ENCODE measurements around the gene ZBTB37. TPM values are rescaled to one million over a fixed set of nuclear protein-coding genes. Genes with fewer than 3 reads are reported as not detected.
"Not testable (repeated sequence)": the region's sequence is repeated elsewhere in the genome, so short reads cannot be mapped to it uniquely, and the experiment has no call there.

The ZBTB37 gene
- total RNA-seq, 1 donor from 2014 or later: 11.7 TPM

DNA sequence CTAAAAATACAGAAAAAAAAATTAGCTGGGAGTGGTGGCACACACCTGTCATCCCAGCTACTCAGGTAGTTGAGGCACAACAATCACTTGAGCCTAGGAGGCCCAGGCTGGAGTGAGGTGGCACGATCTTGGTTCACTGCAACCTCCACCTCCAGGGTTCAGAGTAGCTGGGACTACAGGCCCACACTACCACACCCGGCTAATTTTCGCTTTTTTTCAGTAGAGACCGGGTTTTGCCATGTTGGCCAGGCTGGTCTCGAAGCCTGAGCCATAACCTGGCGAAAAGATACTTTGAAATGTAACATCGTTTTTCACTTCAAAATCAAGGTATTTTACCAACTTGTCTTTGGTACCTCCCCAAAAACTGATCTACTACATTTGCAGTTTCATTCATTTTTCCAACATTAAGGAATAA lies 6.4 kb upstream of the ZBTB37 start:
- H3K36me3 Mint-ChIP-seq (ENCODE audit: unreplicated experiment): peaks cover 4% of the 10 kb centered on the region
- H3K27ac Mint-ChIP-seq (ENCODE audit: unreplicated experiment): no peak overlapping the region

DNA sequence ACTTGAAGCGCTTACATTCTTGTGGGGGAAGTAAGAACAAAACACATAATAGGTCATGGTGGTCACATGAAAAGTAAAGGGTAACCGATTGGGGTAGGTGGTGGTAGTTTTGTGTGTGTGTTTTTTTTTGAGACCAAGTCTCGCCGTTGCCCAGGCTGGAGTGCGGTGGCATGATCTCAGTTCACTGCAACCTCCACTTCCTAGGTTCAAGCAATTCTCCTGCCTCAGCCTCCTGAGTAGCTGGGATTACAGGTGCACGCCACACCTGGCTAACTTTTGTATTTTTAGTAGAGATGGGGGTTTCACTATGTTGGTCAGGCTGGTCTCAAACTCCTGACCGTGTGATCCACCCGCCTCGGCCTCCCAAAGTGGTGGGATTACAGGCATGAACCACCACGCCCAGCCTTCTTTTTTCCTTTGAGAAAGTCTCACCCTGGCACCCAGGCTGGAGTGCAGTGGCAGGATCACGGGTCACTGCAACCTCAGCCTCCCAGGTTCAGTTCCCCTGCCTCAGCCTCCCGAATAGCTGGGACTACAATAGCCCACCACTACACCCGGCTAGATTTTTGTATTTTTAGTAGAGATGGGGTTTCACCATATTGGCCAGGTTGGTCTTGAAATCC lies 5.9 kb upstream of the ZBTB37 start:
- peaks cover 17% of the 10 kb centered on the region for H3K4me1 Mint-ChIP-seq (ENCODE audit: low read depth, unreplicated experiment)
- H3K9me3 Mint-ChIP-seq (ENCODE audit: unreplicated experiment); H3K27ac Mint-ChIP-seq (ENCODE audit: unreplicated experiment); DNase-seq; H3K4me3 Mint-ChIP-seq (ENCODE audit: unreplicated experiment); H3K27me3 Mint-ChIP-seq (ENCODE audit: unreplicated experiment); H3K36me3 Mint-ChIP-seq (ENCODE audit: unreplicated experiment): not testable (repeated sequence)

More for the DNA sequence above, 6.4 kb upstream of the ZBTB37 start:
- no peak overlapping the region for H3K4me3 Mint-ChIP-seq (ENCODE audit: unreplicated experiment)
- TF ChIP-seq, protein P1, sequence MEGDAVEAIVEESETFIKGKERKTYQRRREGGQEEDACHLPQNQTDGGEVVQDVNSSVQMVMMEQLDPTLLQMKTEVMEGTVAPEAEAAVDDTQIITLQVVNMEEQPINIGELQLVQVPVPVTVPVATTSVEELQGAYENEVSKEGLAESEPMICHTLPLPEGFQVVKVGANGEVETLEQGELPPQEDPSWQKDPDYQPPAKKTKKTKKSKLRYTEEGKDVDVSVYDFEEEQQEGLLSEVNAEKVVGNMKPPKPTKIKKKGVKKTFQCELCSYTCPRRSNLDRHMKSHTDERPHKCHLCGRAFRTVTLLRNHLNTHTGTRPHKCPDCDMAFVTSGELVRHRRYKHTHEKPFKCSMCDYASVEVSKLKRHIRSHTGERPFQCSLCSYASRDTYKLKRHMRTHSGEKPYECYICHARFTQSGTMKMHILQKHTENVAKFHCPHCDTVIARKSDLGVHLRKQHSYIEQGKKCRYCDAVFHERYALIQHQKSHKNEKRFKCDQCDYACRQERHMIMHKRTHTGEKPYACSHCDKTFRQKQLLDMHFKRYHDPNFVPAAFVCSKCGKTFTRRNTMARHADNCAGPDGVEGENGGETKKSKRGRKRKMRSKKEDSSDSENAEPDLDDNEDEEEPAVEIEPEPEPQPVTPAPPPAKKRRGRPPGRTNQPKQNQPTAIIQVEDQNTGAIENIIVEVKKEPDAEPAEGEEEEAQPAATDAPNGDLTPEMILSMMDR (IDR thresholded peaks at IDR 0.05; ENCODE audit: partially characterized antibody, unreplicated experiment): no peak
- H3K9me3 Mint-ChIP-seq (ENCODE audit: unreplicated experiment): peaks cover 2% of the 10 kb centered on the region
- peaks cover 17% of the 10 kb centered on the region for H3K4me1 Mint-ChIP-seq (ENCODE audit: low read depth, unreplicated experiment)
- no peak for DNase-seq
- no peaks in the 10 kb centered on the region for H3K27me3 Mint-ChIP-seq (ENCODE audit: unreplicated experiment)

DNA sequence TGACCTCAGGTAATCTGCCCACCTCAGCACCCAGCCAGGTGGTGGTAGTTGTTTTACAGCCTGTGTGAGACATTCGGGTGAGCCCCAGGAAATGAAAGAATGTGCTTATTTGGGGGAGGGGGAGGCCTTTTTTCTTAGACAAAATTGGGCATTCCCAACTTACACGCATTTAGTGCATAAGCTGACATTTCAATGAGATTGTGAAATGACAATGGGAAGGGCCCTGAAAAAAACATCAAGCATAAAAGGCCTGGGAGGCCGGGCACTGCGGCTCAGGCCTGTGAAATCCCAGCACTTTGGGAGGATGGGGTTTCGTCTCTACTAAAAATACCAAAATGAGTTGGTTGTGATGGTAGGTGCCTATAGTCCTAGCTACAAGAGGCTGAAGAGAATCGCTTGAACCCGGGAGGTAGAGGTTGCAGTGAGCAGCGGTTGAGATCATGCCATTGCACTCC lies 5.4 kb upstream of the ZBTB37 start:
- Mint-ChIP-seq H3K27ac (ENCODE audit: unreplicated experiment) (no peak overlapping the region), H3K4me1 (ENCODE audit: low read depth, unreplicated experiment) (peaks cover 17% of the 10 kb centered on the region), H3K9me3 (ENCODE audit: unreplicated experiment) (peaks cover 5% of the 10 kb centered on the region), H3K27me3 (ENCODE audit: unreplicated experiment) (peaks cover 2% of the 10 kb centered on the region), H3K4me3 (ENCODE audit: unreplicated experiment) (no peak overlapping the region), H3K36me3 (ENCODE audit: unreplicated experiment) (peaks cover 4% of the 10 kb centered on the region)
- DNase-seq: no peak
- TF ChIP-seq, protein P1 (IDR thresholded peaks at IDR 0.05; ENCODE audit: partially characterized antibody, unreplicated experiment): no peak

DNA sequence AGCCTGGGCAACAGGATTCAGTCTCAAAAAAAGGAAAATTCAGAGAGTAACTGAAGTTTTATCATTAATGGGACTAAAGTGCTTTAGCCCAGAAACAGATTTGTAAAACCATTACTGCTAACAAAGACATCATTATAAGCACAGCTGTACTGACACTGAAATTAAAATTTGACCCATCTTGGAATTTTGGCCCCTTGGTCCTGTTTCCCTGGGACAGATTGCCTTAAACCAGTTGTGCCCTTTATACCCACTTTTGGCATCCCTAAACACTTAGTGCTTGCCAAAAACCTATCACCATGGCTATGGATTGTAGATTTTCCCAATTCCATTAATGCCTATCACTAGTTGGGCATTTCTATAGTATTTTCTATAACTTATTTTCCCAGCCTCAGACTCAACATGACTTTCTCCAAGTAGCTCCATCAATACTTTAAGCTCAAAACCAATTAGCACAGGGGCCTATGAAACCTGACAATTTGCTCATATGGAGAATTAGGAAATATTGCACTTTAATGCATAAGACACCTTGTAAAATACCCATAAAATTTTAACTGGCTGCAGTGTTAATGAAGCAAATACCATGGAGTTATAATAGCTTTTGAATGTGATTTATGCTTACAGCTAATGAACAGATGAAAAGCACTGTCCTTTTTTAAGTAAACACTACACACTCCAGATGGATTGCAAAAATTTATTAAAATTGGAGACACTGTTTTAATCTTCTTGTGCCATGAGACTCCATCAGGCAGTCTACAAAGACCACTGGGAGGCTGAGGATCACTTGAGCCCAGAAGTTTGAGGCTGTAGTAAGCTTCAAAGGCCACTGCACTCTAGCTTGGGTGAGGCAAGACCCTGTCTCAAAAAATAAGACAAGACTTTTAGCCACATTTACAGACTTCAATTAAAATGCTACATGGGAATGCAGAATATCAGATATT lies 4.7 kb upstream of the ZBTB37 start:
- Mint-ChIP-seq H3K4me3 (ENCODE audit: unreplicated experiment) (no peak overlapping the region), H3K27me3 (ENCODE audit: unreplicated experiment) (peaks cover 4% of the 10 kb centered on the region), H3K36me3 (ENCODE audit: unreplicated experiment) (peaks cover 4% of the 10 kb centered on the region), H3K9me3 (ENCODE audit: unreplicated experiment) (peaks cover 8% of the 10 kb centered on the region), H3K4me1 (ENCODE audit: low read depth, unreplicated experiment) (peaks cover 17% of the 10 kb centered on the region), H3K27ac (ENCODE audit: unreplicated experiment) (no peak overlapping the region)
- no peak for DNase-seq
- TF ChIP-seq, protein P1 (IDR thresholded peaks at IDR 0.05; ENCODE audit: partially characterized antibody, unreplicated experiment): no peak

DNA sequence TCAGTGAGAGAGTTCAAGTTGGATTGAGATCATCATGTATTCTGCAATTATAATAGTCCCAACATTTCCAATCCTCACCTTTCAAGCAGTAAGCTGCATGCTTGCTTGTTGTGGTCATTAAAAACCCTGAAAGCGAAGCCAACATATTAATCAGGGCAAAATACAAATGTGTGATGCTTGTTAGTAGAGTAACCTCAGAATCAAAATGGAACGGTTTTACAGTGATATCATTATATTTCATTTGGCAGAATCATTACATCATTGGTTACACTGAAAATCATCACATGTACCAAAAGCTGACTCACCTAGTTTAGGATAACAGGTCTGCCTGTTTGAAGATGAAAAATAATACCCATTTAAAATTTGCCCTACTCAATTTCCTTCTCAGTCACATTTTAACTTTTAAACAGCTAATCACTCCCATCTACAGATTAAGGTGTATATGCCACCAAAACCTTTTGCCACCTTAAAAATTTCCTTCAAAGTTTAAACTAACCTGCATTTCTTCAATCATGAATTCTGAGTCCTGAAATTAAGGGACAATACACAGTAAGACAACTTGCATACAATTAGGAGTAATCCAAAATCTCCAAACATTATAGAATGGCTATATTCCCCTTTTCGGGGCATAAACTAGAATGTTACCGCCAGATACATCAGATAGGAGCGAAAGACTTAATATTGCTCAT lies 3.9 kb upstream of the ZBTB37 start:
- TF ChIP-seq, protein P1 (IDR thresholded peaks at IDR 0.05; ENCODE audit: partially characterized antibody, unreplicated experiment): no peak
- no peak overlapping the region for H3K4me3 Mint-ChIP-seq (ENCODE audit: unreplicated experiment)
- H3K36me3 Mint-ChIP-seq (ENCODE audit: unreplicated experiment): peaks cover 4% of the 10 kb centered on the region
- peaks cover 14% of the 10 kb centered on the region for H3K9me3 Mint-ChIP-seq (ENCODE audit: unreplicated experiment)
- no peak overlapping the region for H3K27ac Mint-ChIP-seq (ENCODE audit: unreplicated experiment)
- peaks cover 7% of the 10 kb centered on the region for H3K27me3 Mint-ChIP-seq (ENCODE audit: unreplicated experiment)
- no peak for DNase-seq
- peaks cover 18% of the 10 kb centered on the region for H3K4me1 Mint-ChIP-seq (ENCODE audit: low read depth, unreplicated experiment)
